HG03175 (cell line): Measurements from ENCODE around the gene NBEAL2.

ENCODE experiments used
- ATAC-seq: cut with Tn5 transposase; IDR thresholded peaks from one replicate; pipeline ENCODE4 v1.9.1; 2021; ENCODE audit warnings: mild to moderate bottlenecking, moderate library complexity; ENCODE audit not compliant: unreplicated experiment

Gene NBEAL2

DNA sequence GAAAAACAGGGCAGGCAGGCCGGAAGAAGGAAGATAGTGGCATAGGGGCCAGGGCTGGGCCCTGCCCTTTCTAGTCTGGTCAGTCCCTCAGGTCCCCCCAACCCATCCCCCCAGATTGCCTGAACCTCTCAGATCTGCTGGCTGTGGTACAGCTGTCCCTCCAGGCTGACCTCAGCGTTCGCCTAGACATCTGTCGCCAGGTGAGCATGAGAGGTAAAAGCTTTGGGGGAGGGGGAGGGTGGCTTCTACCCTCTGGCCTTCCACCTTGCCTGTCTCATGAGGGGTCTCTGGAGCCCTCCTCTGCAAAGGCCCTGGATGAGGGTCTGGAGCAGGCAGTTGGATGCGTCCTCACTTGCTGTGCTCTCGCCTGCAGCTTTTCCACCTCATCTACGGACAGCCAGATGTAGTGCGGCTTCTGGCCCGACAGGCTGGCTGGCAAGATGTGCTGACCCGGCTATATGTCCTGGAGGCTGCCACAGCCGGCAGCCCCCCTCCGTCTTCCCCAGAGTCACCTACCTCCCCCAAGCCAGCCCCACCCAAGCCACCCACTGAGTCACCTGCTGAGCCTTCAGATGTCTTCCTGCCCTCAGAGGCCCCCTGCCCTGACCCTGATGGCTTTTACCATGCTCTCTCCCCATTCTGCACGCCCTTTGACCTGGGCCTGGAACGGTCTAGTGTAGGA, 20.2 kb downstream of the NBEAL2 start:
- no peak for ATAC-seq

DNA sequence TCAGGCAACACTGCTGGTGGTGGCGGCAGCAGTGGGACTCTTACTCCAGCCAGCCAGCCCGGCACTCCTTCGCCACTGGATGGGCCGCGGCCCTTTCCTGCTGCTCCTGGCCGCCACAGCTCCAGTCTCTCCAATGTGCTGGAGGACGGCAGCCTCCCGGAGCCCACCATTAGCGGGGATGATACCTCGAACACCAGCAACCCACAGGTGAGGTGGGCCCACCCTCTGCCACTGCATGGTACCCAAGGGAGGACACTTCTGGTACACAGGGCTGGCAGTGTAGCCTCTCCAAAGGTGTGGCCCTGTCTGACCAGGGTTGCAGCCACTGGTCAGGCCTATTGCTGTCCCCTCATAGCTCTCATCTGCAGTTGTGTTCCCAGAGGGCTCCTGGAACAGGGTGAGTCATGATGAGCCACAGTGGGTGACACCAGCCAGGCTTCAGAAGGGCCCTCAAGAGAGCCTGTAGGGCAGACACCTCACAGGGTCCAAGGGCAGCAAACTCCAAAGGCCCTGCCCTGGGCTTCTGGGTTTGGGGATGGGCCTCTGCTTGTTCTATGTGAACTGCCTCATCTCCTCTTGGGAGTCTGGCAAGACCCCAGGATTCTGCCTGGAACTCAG, 20.8 kb downstream of the NBEAL2 start:
- no peak for ATAC-seq

DNA sequence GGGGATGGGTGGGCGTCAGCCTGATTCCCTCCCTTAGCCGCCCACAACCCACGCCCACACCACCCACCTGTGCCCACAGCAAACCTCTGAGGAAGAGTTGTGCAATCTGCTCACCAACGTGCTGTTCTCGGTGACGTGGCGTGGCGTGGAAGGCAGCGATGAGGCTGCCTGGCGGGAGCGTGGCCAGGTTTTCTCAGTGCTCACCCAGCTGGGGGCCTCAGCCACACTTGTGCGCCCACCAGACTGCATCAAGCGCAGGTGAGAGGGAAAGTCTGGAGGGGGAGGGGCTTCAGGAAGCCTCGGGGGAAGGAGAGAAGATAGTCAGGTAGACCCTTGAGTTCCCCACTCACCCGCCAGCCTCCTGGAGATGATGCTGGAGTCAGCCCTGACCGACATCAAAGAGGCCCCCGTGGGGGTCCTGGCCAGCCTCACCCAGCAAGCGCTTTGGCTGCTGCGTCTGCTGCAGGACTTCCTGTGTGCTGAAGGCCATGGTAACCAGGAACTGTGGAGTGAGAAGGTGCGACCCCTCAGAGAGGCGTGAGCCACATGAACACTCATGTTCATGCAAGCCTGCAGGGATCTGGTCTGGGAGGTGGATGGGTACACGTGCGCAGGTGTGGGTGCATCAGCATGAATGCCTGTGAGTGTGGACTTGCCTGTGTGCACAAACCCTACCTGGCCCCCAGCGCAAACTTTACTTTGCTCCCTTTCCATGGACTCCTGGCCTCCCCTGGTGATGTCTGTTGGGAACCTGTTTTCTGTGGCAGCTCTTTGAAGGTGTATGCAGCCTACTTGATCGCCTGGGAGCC, 21.7 kb downstream of the NBEAL2 start:
- no peak for ATAC-seq

DNA sequence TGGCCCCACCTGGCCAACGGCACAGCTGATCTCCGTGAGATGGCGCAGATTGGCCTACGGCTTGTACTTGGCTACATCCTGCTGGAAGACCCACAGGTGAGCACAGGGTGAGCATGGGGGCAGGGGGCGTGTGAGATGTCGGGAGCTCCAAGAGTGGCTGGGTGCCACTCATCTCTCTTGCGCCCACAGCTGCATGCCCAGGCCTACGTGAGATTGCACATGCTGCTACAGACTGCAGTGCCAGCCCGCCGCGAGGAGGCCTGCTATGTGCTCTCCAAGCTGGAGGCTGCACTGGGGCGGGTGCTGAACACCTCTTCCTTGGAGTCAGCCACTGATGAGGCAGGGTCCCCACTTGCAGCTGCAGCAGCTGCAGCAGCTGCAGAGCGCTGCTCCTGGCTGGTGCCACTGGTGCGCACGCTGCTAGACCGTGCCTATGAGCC, 22.3 kb downstream of the NBEAL2 start:
- no peak for ATAC-seq

DNA sequence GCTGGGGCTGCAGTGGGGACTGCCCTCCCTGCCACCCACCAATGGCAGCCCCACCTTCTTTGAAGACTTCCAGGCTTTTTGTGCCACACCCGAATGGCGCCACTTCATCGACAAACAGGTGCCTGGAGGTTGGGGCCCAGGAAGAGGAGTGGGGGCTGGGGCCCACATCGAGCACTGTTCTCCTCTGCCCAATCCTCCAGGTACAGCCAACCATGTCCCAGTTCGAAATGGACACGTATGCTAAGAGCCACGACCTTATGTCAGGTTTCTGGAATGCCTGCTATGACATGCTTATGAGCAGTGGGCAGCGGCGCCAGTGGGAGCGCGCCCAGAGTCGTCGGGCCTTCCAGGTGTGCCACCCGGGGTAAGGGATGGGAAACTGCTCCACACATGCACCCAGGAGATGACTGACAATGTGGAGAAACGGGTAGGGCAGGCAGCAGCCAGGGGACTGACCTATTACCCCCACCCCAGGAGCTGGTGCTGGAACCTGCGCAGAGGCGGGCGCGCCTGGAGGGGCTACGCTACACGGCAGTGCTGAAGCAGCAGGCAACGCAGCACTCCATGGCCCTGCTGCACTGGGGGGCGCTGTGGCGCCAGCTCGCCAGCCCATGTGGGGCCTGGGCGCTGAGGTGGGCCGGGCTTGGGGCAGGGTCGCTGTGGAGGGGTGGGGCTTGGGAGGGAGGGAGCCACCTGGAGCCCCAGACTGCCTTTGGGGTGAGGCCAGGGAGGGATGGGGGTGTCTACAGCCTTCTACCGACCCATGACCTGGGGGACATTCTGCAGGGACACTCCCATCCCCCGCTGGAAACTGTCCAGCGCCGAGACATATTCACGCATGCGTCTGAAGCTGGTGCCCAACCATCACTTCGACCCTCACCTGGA, 22.9 kb downstream of the NBEAL2 start:
- no peak for ATAC-seq

DNA sequence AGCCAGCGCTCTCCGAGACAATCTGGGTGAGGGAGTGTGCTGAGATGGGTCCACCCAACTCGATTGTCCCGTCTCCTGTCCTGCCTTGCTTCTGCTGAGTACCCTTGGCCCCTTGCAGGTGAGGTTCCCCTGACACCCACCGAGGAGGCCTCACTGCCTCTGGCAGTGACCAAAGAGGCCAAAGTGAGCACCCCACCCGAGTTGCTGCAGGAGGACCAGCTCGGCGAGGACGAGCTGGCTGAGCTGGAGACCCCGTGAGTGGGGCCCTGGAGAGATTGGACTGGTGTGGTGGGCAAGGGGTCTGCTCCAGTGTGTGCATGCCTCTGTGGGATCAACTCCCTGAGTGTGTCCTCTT, 23.6 kb downstream of the NBEAL2 start:
- ATAC-seq: no peak

DNA sequence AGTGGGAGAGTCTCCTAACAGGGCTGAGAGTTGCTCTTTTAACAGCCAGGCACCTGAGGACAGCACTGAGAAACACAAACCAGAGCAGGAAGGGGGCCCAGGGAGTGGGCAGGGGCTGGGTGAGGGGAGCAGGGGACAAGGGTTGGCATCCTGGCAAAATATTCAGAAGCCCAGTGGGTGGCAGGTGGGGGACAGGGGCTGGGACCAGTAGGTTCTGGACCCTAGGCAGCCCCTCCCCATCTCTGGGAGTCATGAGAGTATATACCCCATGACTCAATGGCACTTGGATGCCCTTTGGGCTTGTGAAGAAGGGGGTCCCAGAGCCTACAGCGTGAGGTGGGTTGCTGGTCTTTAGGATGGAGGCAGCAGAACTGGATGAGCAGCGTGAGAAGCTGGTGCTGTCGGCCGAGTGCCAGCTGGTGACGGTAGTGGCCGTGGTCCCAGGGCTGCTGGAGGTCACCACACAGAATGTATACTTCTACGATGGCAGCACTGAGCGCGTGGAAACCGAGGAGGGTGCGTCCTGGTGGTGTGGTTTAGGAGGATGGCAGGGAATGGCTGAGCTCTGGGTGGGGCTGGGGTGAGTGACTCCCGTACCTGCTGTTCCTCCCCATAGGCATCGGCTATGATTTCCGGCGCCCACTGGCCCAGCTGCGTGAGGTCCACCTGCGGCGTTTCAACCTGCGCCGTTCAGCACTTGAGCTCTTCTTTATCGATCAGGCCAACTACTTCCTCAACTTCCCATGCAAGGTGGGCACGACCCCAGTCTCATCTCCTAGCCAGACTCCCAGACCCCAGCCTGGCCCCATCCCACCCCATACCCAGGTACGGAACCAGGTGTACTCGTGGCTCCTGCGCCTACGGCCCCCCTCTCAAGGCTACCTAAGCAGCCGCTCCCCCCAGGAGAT, 24.2 kb downstream of the NBEAL2 start:
- ATAC-seq: no peak

DNA sequence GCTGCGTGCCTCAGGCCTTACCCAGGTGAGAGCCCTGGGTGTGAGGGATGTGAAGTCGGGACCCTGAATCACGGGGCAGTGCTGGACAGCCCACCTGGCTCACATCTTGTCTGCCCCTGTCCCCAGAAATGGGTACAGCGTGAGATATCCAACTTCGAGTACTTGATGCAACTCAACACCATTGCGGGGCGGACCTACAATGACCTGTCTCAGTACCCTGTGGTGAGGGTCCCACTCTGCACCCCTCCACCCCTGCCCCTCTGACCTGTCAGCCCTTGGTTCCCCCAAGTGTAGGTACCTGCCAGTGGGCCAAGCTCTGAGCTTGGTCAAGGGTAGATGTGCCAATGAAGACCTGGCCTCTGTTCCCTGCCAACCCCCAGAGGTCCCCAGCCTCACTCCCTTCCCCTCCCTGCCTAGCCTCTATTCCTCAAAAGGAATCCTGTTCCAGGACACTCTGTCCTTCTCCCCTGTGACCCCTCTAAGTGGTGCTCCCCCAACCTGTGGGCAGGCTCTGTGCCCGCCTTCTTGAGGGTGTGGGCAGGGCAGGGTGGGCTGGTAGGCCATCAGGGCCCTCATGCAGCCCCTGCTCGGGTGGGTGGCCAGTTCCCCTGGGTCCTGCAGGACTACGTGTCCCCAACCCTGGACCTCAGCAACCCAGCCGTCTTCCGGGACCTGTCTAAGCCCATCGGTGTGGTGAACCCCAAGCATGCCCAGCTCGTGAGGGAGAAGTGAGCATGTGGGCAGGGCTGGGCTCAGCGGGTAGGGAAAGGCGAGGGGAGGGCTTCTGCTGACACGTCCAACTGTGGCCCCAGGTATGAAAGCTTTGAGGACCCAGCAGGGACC, 25.1 kb downstream of the NBEAL2 start:
- no peak for ATAC-seq

DNA sequence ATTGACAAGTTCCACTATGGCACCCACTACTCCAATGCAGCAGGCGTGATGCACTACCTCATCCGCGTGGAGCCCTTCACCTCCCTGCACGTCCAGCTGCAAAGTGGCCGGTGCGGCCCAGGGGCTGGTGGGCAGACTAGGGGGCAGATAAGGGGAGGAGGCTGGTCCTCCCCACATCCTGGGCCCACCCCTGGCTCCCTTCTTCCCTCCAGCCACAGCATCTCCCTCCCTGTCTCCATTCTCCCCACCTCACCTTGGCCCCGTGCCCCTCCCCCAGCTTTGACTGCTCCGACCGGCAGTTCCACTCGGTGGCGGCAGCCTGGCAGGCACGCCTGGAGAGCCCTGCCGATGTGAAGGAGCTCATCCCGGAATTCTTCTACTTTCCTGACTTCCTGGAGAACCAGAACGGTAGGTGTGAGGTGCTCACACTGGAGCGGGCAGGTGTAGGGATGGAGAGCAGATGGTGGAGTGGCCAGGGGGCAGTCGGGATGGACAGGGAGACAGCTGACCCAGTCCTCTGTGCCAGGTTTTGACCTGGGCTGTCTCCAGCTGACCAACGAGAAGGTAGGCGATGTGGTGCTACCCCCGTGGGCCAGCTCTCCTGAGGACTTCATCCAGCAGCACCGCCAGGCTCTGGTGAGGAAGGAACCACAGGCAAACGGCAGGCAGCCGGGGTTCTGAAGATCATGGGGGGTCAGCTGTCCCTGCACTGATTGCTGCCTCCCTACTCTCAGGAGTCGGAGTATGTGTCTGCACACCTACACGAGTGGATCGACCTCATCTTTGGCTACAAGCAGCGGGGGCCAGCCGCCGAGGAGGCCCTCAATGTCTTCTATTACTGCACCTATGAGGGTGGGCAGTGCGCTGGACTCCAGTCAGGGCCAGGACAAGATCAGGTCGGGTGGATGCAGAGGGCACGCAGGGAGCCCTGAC, 26.0 kb downstream of the NBEAL2 start:
- ATAC-seq: no peak

DNA sequence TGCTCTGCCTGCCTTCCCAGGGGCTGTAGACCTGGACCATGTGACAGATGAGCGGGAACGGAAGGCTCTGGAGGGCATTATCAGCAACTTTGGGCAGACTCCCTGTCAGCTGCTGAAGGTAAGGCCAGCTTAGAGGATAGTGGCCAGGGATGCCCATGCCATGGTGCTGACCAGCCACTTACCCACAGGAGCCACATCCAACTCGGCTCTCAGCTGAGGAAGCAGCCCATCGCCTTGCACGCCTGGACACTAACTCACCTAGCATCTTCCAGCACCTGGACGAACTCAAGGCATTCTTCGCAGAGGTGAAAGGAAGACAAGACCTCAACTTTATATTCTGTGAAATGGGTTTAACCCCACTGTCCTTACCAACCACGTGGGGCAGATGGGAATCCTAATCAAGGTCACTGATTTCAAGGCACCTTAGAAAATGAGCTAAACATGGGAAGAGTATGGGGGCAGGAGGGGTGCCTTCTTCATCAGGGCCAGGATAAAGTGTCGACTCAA, 26.7 kb downstream of the NBEAL2 start:
- no peak for ATAC-seq

DNA sequence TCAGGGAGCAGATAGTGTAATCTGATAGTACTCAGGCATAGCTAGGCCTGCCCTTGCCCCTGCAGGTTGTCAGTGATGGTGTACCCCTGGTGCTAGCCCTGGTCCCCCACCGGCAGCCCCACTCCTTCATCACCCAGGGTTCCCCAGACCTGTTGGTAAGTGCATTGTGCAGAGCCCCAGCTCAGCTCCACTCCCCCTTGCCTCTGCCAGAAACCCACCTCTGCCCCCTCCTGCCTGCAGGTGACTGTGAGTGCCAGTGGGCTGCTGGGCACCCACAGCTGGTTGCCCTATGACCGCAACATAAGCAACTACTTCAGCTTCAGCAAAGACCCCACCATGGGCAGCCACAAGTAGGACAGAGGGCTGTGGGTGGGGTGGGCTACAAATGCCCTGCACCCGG, 27.5 kb downstream of the NBEAL2 start:
- no peak for ATAC-seq

DNA sequence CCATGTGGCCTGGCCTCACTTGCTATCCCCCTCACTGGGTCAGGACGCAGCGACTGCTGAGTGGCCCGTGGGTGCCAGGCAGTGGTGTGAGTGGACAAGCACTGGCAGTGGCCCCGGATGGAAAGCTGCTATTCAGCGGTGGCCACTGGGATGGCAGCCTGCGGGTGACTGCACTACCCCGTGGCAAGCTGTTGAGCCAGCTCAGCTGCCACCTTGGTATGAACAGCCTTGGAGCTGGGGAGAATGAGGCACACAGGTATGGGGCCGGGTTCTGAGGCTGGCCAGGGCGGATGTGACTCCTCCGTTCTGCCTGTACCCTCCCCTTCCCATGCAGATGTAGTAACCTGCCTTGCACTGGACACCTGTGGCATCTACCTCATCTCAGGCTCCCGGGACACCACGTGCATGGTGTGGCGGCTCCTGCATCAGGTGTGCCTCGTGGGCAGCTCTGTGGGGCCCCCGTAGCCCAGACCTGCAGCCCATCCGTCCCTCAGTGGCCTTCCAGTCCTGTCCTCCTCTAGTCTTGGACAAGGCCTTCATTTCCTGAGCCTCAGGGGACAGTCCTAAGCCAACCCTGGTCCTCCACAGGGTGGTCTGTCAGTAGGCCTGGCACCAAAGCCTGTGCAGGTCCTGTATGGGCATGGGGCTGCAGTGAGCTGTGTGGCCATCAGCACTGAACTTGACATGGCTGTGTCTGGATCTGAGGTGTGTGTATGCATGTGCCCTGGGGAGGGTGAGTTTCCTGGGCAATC, 28.2 kb downstream of the NBEAL2 start:
- no peak for ATAC-seq

DNA sequence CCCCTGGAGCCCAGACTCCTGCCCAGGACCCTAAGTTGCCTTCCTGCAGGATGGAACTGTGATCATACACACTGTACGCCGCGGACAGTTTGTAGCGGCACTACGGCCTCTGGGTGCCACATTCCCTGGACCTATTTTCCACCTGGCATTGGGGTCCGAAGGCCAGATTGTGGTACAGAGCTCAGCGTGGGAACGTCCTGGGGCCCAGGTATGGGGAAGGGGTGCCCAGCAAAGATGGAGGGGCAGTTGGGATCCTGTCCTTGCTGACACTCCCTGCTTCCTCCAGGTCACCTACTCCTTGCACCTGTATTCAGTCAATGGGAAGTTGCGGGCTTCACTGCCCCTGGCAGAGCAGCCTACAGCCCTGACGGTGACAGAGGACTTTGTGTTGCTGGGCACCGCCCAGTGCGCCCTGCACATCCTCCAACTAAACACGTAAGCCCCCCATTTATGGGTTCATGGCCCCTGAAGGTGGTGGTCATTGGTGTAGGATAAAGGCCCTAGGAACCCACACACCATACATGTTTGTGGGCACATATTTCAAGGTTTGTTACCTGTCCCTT, 28.8 kb downstream of the NBEAL2 start:
- ATAC-seq: no peak

DNA sequence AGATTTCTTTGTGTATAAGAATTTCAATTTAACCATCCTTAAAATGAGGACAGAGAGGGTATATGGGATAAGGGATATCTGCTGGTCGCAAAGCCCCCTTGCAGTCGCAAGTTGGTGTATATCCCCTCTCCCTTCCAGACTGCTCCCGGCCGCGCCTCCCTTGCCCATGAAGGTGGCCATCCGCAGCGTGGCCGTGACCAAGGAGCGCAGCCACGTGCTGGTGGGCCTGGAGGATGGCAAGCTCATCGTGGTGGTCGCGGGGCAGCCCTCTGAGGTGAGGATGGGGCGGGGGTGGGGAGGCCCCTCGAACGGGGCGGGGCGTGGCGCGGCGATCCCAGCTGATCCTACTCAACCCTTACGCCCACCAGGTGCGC, 29.4 kb downstream of the NBEAL2 start:
- no peak for ATAC-seq

DNA sequence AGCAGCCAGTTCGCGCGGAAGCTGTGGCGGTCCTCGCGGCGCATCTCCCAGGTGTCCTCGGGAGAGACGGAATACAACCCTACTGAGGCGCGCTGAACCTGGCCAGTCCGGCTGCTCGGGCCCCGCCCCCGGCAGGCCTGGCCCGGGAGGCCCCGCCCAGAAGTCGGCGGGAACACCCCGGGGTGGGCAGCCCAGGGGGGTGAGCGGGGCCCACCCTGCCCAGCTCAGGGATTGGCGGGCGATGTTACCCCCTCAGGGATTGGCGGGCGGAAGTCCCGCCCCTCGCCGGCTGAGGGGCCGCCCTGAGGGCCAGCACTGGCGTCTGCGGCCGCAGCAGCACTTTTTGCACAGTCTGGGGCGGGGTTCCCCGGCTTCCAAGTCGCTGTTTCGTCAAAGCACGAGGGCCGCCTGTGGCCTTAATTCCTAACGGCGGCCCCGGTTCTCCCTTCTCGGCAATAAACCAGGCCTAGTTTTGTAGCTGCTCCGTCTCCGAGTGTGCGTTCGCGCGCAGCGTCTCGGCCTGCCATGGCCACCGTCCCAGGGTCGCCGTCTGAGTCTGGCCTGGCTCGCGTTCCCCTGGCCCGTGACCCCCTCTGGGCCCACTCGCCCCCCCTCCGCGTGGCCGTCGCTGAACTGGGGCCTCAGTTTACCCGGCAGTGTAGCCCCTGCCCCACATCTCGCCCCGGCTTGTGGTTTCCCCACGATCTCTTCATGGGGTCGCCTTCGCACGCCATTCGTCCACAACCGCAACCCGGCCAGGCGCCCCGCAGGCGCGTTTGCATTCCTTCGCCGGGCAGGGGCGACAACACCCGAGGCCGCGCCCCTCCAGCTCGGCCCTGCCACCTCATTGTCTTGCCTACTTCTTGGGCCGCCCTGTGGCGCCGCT, 30.0 kb downstream of the NBEAL2 start:
- peak; percentile 68 for ATAC-seq

DNA sequence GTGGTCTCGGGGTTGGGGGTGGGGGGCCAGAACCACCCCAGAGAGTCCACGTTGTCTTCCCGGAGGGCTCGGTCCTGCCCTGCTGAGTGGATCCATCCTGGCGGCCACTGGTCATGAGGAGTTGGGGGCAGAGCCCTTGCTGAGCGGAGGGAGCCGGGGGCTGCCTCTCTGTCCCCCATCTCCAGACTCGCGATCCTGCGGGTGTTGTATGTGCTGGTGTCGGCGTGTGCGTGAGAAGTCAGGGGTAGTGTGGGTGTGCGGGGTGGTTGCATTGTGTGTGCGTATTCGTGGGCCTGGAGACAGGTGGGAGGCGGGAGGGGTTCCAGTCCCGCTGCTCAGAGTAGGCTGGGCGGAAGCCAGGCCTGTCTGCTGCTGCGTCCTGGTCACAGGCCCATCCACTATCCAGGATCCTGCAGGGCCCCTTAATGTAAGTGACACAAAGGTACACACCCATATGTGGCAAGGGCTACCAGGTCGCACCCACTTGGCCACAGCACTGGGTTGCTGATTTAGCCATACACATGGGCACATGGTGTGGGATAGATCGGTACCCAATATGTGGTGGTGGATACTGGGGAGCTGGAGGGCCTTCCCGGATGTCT, 30.7 kb downstream of the NBEAL2 start:
- no peak for ATAC-seq
